ENCODE data around the gene THSD4. TPM values are rescaled to one million over a fixed set of nuclear protein-coding genes. Genes with fewer than 3 reads are reported as not detected.
"Not testable (repeated sequence)": the region's sequence is repeated elsewhere in the genome, so short reads cannot be mapped to it uniquely, and the experiment has no call there.

THSD4 gene
- total RNA-seq, 1 experiment from 2014 or later: 29.0 TPM

GRCh38 chr15:71669688-71670087 is 554.4 kb downstream of the THSD4 start:
- Histone ChIP-seq H3F3A (ENCODE audit: low read length, unreplicated experiment) (no peaks in the 10 kb centered on the region), H3K4me1 (ENCODE audit: insufficient read depth, low read length) (no peaks in the 10 kb centered on the region), H2AFZ (ENCODE audit: low read length) (no peak overlapping the region), H3K27me3 (ENCODE audit: low read length) (no peaks in the 10 kb centered on the region), H3K9ac (ENCODE audit: low read length) (no peak overlapping the region), H4K20me1 (ENCODE audit: low read length) (no peaks in the 10 kb centered on the region), H3K4me3 (ENCODE audit: low read length) (no peak overlapping the region), H3K79me2 (ENCODE audit: low read length) (no peaks in the 10 kb centered on the region), H3K27ac (ENCODE audit: low read length) (no peak overlapping the region), H3K36me3 (ENCODE audit: low read depth, low read length) (no peaks in the 10 kb centered on the region), H3K9me3 (ENCODE audit: low read length) (no peaks in the 10 kb centered on the region), H3K9me2 (replicated peaks; ENCODE audit: low read length) (no peaks in the 10 kb centered on the region), H3K4me2 (ENCODE audit: low read length) (no peak overlapping the region)
- BruUV-seq (replicated peaks): no TSS peak
- ChIA-PET POLR2A (ENCODE audit: unreplicated experiment) (interaction anchor here (0.6 kb wide), 1 partner anchor 82 kb away, joined by 5 read pairs; no protein-coding TSS in a partner anchor), CTCF (no interaction called here)
- TF ChIP-seq, protein P1, sequence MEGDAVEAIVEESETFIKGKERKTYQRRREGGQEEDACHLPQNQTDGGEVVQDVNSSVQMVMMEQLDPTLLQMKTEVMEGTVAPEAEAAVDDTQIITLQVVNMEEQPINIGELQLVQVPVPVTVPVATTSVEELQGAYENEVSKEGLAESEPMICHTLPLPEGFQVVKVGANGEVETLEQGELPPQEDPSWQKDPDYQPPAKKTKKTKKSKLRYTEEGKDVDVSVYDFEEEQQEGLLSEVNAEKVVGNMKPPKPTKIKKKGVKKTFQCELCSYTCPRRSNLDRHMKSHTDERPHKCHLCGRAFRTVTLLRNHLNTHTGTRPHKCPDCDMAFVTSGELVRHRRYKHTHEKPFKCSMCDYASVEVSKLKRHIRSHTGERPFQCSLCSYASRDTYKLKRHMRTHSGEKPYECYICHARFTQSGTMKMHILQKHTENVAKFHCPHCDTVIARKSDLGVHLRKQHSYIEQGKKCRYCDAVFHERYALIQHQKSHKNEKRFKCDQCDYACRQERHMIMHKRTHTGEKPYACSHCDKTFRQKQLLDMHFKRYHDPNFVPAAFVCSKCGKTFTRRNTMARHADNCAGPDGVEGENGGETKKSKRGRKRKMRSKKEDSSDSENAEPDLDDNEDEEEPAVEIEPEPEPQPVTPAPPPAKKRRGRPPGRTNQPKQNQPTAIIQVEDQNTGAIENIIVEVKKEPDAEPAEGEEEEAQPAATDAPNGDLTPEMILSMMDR (conservative IDR thresholded peaks at IDR 0.05; ENCODE audit: low read depth, low read length): no peak
- TF ChIP-seq EZH2phosphoT487 (IDR thresholded peaks at IDR 0.05; ENCODE audit: borderline replicate concordance, low read length): no peak
- TF ChIP-seq EZH2 (IDR thresholded peaks at IDR 0.05; ENCODE audit: low read length, unreplicated experiment): no peak
- intact Hi-C loops (cut with micrococcal nuclease): no loop called here
- ATAC-seq (no peak), DNase-seq (no peak)

DNA sequence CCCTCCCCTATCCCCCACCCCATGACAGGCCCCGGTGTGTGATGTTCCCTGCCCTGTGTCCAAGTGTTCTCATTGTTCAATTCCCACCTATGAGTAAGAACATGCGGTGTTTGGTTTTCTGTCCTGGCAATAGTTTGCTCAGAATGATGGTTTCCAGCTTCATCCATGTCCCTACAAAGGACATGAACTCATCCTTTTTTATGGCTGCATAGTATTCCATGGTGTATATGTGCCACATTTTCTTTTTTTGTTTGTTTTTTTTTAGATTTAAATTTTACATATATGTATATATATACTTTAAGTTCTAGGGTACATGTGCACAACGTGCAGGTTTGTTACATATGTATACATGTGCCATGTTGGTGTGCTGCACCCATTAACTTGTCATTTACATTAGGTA is 555.0 kb downstream of the THSD4 start:
- BruUV-seq (replicated peaks); POLR2A ChIA-PET (ENCODE audit: unreplicated experiment); intact Hi-C loops (cut with micrococcal nuclease); DNase-seq; H3K9ac ChIP-seq (ENCODE audit: low read length); H3K79me2 ChIP-seq (ENCODE audit: low read length); H3F3A ChIP-seq (ENCODE audit: low read length, unreplicated experiment); H3K27ac ChIP-seq (ENCODE audit: low read length); H3K4me3 ChIP-seq (ENCODE audit: low read length); H3K27me3 ChIP-seq (ENCODE audit: low read length); H2AFZ ChIP-seq (ENCODE audit: low read length); H3K4me2 ChIP-seq (ENCODE audit: low read length); H3K36me3 ChIP-seq (ENCODE audit: low read depth, low read length); H4K20me1 ChIP-seq (ENCODE audit: low read length); H3K9me3 ChIP-seq (ENCODE audit: low read length); H3K9me2 ChIP-seq (replicated peaks; ENCODE audit: low read length); ATAC-seq; CTCF ChIA-PET; H3K4me1 ChIP-seq (ENCODE audit: insufficient read depth, low read length): not testable (repeated sequence)

- no peaks in the 10 kb centered on the region for H3K79me2 ChIP-seq (ENCODE audit: low read length)
- ChIA-PET POLR2A (ENCODE audit: unreplicated experiment) (no interaction called here), CTCF (no interaction called here)
- intact Hi-C loops (cut with micrococcal nuclease): no loop called here
- ATAC-seq (no peak), DNase-seq (no peak)
- H3K4me3 ChIP-seq (ENCODE audit: low read length): no peak overlapping the region
- no peaks in the 10 kb centered on the region for H3K9me2 ChIP-seq (replicated peaks; ENCODE audit: low read length)
- no peak overlapping the region for H2AFZ ChIP-seq (ENCODE audit: low read length)
- peaks cover 34% of the 10 kb centered on the region for H3K4me1 ChIP-seq (ENCODE audit: insufficient read depth, low read length)
- TF ChIP-seq, protein P1 (conservative IDR thresholded peaks at IDR 0.05; ENCODE audit: low read depth, low read length): no peak
- TF ChIP-seq EZH2phosphoT487 (IDR thresholded peaks at IDR 0.05; ENCODE audit: borderline replicate concordance, low read length): no peak
- TF ChIP-seq EZH2 (IDR thresholded peaks at IDR 0.05; ENCODE audit: low read length, unreplicated experiment): no peak
- no peaks in the 10 kb centered on the region for H3F3A ChIP-seq (ENCODE audit: low read length, unreplicated experiment)
- no peak overlapping the region for H3K4me2 ChIP-seq (ENCODE audit: low read length)
- H3K27me3 ChIP-seq (ENCODE audit: low read length): no peaks in the 10 kb centered on the region
- H3K36me3 ChIP-seq (ENCODE audit: low read depth, low read length): no peaks in the 10 kb centered on the region
- no peak overlapping the region for H3K9ac ChIP-seq (ENCODE audit: low read length)
- H4K20me1 ChIP-seq (ENCODE audit: low read length): no peaks in the 10 kb centered on the region
- no peaks in the 10 kb centered on the region for H3K9me3 ChIP-seq (ENCODE audit: low read length)
- no peak overlapping the region for H3K27ac ChIP-seq (ENCODE audit: low read length)
- no TSS peak for BruUV-seq (replicated peaks)
Observed at GRCh38 chr15:71674354-71674753, 559.1 kb downstream of the THSD4 start.
